Fibroblast of lung (primary cell): ENCODE data around the gene FHOD3. TPM values are rescaled to one million over a fixed set of nuclear protein-coding genes. Genes with fewer than 3 reads are reported as not detected.

Source experiments
- DNase-seq, 2 donors: peaks; one replicate each; pipeline versions ENCODE4 v3.0.0 to v3.0.0-alpha.2; 2010; ENCODE audit warnings: low read depth in 2 of 2
- H2AFZ ChIP-seq: 2 replicates; pipeline ENCODE4 v1.5.1; 2012; ENCODE audit warnings: low read length, control low read depth, inconsistent platforms
- H3K27ac ChIP-seq: 2 replicates; pipeline ENCODE4 v1.5.1; 2011; ENCODE audit warnings: low read length, control low read depth; ENCODE audit not compliant: insufficient read depth
- H3K27me3 ChIP-seq: 2 replicates; pipeline ENCODE4 v1.5.1; 2011; ENCODE audit warnings: mild to moderate bottlenecking, low read length; ENCODE audit not compliant: control insufficient read depth, insufficient read depth
- H3K36me3 ChIP-seq: 2 replicates; pipeline ENCODE4 v1.5.1; 2011; ENCODE audit warnings: low read length; ENCODE audit not compliant: control insufficient read depth, insufficient read depth
- H3K4me1 ChIP-seq: 2 replicates; pipeline ENCODE4 v1.5.1; 2011; ENCODE audit warnings: low read length; ENCODE audit not compliant: control insufficient read depth, insufficient read depth; ENCODE audit errors: extremely low read depth
- H3K4me2 ChIP-seq: 2 replicates; pipeline ENCODE4 v1.5.1; 2011; ENCODE audit warnings: low read length, control low read depth; ENCODE audit not compliant: insufficient read depth; ENCODE audit errors: extremely low read depth
- H3K4me3 ChIP-seq, 4 experiments: fragments of 200-600 bp in 1 of 4; sonication (generic) in 1 of 4; replicated peaks in 1 of 4; 2 replicates each; pipeline ENCODE4 v1.5.1; 2011 to 2016; ENCODE audit warnings: low read length in 4 of 4, low read depth in 3 of 4, mild to moderate bottlenecking in 3 of 4, control low read depth in 2 of 4, inconsistent platforms in 1 of 4, mixed read lengths in 1 of 4; ENCODE audit not compliant: insufficient read depth in 1 of 4; ENCODE audit errors: control extremely low read depth in 1 of 4
- H3K79me2 ChIP-seq: 2 replicates; pipeline ENCODE4 v1.5.1; 2012; ENCODE audit warnings: mild to moderate bottlenecking, low read length, inconsistent platforms; ENCODE audit not compliant: control insufficient read depth, insufficient read depth
- H3K9ac ChIP-seq: 2 replicates; pipeline ENCODE4 v1.5.1; 2011; ENCODE audit warnings: mild to moderate bottlenecking, low read length, control low read depth; ENCODE audit not compliant: insufficient read depth
- H3K9me3 ChIP-seq: 2 replicates; pipeline ENCODE4 v1.5.1; 2012; ENCODE audit warnings: low read depth, low read length; ENCODE audit not compliant: control insufficient read depth, insufficient read depth
- H4K20me1 ChIP-seq: 2 replicates; pipeline ENCODE4 v1.5.1; 2011; ENCODE audit warnings: low read length; ENCODE audit not compliant: control insufficient read depth, insufficient read depth; ENCODE audit errors: extremely low read depth
- EZH2 ChIP-seq: IDR thresholded peaks from 2 replicates; pipeline ENCODE4 v1.5.1; 2012; ENCODE audit warnings: low read length, control low read depth, mild to moderate bottlenecking; ENCODE audit errors: missing control alignments
- polyA plus RNA-seq, 2 donors: library from polyadenylated mRNA; depleted of rRNA in 1 of 2; stranded (reverse) in 1 of 2; unstranded in 1 of 2; fragments of >200 nt; gene quantifications; 2 replicates each; pipeline ENCODE4 v1.2.1, GENCODE V29; 2011 to 2012; ENCODE audit warnings: missing spikeins in 1 of 2
- total RNA-seq: library from RNA; depleted of rRNA; stranded (reverse); fragments of >200 nt; gene quantifications from 2 replicates; pipeline ENCODE4 v1.2.1, GENCODE V29; 2014
- TF ChIP-seq, protein P1 (sequence below), 2 donors: IDR thresholded peaks in 1 of 2; conservative IDR thresholded peaks in 1 of 2; 1 replicate in 1 of 2; 2 replicates in 1 of 2; pipeline ENCODE4 v1.5.1; 2011 to 2012; ENCODE audit warnings: low read length in 2 of 2, control low read depth in 1 of 2, inconsistent platforms in 1 of 2, low read depth in 1 of 2, mild to moderate bottlenecking in 1 of 2

The FHOD3 gene
- total and polyA plus RNA-seq, 2 donors (not counting 1 experiment from before 2014, with no cell fraction given): 16.1 to 28.2 TPM

DNA sequence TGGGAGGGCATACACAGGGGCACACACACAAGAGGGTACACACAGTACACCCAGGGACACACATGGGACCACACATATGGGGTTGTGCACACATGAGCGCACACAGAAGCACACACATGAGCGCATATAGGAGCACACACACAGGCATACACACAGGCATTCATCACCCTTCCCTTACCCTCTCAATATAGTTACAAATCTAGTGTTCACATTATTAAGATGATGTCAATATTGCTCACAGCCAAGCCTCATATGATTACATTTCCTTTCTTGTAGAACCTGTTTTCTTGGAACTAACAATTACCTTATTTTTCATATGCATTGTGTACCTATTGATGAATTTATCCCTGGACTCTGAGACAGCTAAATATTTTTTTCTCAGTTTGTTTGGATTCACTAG lies 156.7 kb downstream of the FHOD3 start:
- Histone ChIP-seq H3K4me3 (no peak overlapping the region), H2AFZ (no peak overlapping the region), H3K79me2 (no peaks in the 10 kb centered on the region), H3K36me3 (no peaks in the 10 kb centered on the region), H3K4me2 (no peak overlapping the region), H3K9me3 (no peaks in the 10 kb centered on the region), H4K20me1 (no peaks in the 10 kb centered on the region), H3K27me3 (no peaks in the 10 kb centered on the region), H3K4me1 (peaks cover under 1% of the 10 kb centered on the region), H3K9ac (no peak overlapping the region), H3K27ac (no peak overlapping the region)
- no peak for DNase-seq
- TF ChIP-seq EZH2: no peak
- TF ChIP-seq, protein P1, sequence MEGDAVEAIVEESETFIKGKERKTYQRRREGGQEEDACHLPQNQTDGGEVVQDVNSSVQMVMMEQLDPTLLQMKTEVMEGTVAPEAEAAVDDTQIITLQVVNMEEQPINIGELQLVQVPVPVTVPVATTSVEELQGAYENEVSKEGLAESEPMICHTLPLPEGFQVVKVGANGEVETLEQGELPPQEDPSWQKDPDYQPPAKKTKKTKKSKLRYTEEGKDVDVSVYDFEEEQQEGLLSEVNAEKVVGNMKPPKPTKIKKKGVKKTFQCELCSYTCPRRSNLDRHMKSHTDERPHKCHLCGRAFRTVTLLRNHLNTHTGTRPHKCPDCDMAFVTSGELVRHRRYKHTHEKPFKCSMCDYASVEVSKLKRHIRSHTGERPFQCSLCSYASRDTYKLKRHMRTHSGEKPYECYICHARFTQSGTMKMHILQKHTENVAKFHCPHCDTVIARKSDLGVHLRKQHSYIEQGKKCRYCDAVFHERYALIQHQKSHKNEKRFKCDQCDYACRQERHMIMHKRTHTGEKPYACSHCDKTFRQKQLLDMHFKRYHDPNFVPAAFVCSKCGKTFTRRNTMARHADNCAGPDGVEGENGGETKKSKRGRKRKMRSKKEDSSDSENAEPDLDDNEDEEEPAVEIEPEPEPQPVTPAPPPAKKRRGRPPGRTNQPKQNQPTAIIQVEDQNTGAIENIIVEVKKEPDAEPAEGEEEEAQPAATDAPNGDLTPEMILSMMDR (conservative IDR thresholded peaks at IDR 0.05 in 1 of 2, IDR thresholded peaks at IDR 0.05 in 1 of 2; ENCODE audit: low read depth in 1 of 2, low read length in 2 of 2): no peak

DNA sequence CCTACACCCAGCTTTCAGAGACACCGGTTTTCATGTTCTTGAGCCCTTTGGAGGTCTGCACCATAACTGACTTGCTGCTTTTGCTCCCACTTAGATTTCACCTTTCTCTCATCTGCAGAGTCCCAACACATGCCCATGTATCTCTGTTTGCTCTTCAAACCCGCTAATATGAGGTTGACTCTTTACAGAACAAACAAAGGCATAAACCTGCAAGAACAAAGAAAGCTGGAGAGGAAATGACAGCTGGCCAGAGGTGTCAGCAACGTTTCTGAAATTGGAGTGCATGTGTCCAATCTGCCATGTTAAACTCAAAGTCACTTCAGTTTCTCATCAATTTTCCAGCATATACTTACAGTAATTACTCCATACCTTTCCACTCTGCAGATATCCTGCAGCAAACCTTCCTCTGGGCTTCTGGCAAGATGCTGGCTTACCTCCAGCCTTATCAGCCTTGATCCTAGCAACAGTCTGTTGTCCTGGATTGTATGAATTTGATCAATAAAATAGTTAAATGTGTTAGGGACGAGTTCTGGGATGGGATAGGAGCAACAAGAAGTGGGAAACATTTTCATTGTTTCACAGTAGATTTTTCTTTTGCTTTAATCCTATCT lies 157.4 kb downstream of the FHOD3 start:
- no peak overlapping the region for H2AFZ ChIP-seq
- no peak overlapping the region for H3K4me3 ChIP-seq
- no peaks in the 10 kb centered on the region for H4K20me1 ChIP-seq
- no peaks in the 10 kb centered on the region for H3K27me3 ChIP-seq
- H3K9ac ChIP-seq: no peak overlapping the region
- H3K27ac ChIP-seq: no peak overlapping the region
- no peaks in the 10 kb centered on the region for H3K36me3 ChIP-seq
- H3K79me2 ChIP-seq: no peaks in the 10 kb centered on the region
- H3K9me3 ChIP-seq: no peaks in the 10 kb centered on the region
- TF ChIP-seq, protein P1 (conservative IDR thresholded peaks at IDR 0.05 in 1 of 2, IDR thresholded peaks at IDR 0.05 in 1 of 2; ENCODE audit: low read depth in 1 of 2, low read length in 2 of 2): no peak
- no peak for TF ChIP-seq EZH2
- no peaks in the 10 kb centered on the region for H3K4me1 ChIP-seq
- H3K4me2 ChIP-seq: no peak overlapping the region
- no peak for DNase-seq

DNA sequence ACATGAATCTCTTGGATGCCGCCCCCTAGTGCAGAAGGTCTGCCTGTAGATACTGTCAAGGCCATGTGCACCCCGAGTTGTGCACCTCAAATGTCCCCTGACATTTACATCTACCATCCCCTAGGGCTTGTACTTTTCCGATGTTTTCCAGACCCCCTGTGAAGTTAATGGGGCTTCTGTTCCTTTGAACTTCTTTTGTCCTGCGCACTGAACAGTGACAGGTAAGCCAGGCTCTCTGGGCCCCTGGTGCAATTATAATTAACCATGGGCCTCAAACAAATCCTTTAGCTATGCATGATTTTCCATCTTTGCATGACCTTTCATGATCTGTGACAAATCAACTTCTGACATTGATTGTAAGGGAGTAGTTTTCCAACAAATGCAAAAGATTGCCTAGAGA lies 158.4 kb downstream of the FHOD3 start:
- no peak overlapping the region for H3K4me3 ChIP-seq

More for the DNA sequence above, 158.4 kb downstream of the FHOD3 start:
- no peaks in the 10 kb centered on the region for H3K4me1 ChIP-seq
- H3K4me2 ChIP-seq: no peak overlapping the region
- H3K27ac ChIP-seq: no peak overlapping the region
- no peaks in the 10 kb centered on the region for H3K36me3 ChIP-seq
- no peaks in the 10 kb centered on the region for H3K9me3 ChIP-seq
- H3K27me3 ChIP-seq: no peaks in the 10 kb centered on the region
- no peaks in the 10 kb centered on the region for H4K20me1 ChIP-seq
- no peak overlapping the region for H3K9ac ChIP-seq
- no peaks in the 10 kb centered on the region for H3K79me2 ChIP-seq
- no peak overlapping the region for H2AFZ ChIP-seq
- TF ChIP-seq, protein P1 (conservative IDR thresholded peaks at IDR 0.05 in 1 of 2, IDR thresholded peaks at IDR 0.05 in 1 of 2; ENCODE audit: low read depth in 1 of 2, low read length in 2 of 2): no peak
- no peak for TF ChIP-seq EZH2
- no peak for DNase-seq
